ENCODE data around the gene ARL5C.
"Not testable (repeated sequence)": the region's sequence is repeated elsewhere in the genome, so short reads cannot be mapped to it uniquely, and the experiment has no call there.

ARL5C gene

DNA sequence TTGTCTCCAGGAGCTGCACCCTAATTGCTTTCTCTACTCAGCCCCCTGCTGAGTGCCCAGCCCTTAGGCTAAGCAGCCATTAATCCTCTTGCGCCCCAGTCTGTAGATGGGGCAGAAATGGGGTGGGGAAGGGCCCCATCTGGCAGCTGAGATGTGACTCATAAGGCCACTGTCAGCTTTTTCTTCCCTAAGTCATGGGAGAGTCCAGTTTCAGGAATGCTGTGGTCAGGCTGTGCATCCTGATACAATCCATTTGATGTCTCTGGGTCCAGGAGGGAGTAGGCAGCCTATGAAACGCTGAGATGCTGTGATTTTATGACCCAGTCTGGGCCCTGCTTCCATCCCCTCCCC lies 26.8 kb downstream of the ARL5C start:
- DNase-seq: no peak

DNA sequence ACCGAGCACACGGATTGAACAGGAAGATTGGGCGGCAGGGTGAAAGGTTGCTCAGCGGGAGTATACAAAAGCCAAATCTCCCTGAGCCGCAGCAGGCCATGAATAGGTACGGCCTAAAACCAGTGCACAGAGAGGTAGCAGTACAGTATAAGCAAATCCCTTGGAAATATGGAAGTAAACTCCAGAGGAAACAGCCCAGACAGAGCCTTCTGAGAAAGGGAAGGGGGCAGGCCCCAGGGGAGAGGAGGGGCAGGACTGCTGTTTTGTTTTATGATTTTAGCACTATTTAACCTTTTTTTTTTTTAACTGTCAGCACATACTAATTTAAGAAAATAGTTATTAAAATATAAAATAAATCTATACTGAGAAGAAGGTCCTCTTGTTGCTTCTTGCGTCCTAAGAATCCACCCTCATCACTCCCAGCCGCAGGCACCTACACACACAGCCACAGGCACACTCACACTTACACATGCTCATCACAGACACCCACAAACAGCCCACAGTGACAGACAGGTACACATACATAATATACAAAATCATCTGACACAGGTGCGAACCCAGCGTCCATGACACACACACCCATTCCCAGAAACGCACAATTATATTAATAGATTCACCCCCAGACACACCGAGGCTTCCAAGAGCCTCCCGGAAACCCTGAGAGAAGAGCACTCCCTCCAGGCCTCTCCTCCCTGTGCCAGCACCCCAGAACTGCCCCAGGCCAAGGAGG lies 27.4 kb downstream of the ARL5C start:
- DNase-seq: no peak

- no peak for DNase-seq
Measured at GRCh38 chr17:39134878-39135277, 31.1 kb downstream of the ARL5C start.

DNA sequence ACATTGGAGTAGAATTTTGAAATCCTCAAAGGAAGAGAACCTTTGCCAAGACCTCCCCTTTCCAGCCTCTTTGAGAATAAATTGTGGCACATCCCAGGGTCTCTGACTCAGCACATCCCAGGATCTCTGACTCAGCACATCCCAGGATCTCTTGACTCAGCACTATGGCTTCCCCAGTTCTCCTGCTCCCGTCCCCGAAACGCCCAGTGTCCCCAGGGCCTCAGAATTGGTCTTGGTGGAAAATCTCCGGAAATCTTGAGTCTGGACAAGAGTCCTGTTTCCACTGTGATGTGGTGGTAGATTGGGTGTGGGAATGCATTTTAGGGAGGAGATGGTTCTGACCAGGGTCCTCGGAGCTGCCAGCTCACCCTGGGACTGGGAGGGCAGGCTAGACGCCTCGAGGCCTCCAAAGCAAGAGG lies 33.8 kb downstream of the ARL5C start:
- DNase-seq: no peak

DNA sequence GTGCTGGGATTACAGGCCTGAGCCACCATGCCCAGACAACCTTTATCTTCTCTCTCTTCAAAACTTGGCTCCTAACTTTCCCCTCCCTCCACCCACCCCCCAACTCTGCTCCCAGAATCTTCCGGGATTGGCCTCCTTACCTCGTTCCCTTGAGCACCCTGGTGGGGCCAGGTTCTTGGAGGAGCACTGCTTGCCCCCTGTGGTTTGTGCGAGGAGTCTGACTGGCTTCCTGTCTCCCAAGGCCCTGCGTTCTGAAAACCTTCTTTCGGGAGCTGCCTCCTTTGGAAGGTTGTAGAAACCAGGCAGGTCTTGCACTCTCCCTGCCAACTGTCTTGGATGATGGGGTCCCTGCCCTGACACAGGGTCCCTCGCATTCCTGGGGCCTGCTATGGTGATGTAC lies 34.3 kb downstream of the ARL5C start:
- DNase-seq: no peak

DNA sequence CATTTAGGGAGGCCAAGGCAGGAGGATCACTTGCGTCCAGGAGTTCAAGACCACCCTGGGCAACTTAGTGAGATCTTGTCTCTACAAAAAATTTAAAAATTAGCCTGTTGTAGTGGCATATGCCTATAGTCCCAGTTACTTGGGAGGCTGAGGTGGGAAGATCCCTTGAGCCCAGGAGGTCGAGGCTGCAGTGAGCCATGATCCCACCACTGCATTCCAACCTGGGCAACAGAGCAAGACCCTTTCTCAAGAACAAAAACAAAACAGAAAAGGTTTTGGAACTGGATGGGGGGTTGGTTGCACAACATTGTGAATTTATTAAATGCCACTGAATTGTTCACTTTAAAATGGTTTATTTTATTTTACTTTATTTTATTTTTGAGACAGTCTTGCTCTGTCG lies 35.8 kb downstream of the ARL5C start:
- DNase-seq: no peak

- DNase-seq: not testable (repeated sequence)
Measured at GRCh38 chr17:39129544-39129943, 36.4 kb downstream of the ARL5C start.

- DNase-seq: no peak
Measured at GRCh38 chr17:39126436-39126835, 39.5 kb downstream of the ARL5C start.

- no peak for DNase-seq
Measured at GRCh38 chr17:39125143-39125875, 40.7 kb downstream of the ARL5C start.

DNA sequence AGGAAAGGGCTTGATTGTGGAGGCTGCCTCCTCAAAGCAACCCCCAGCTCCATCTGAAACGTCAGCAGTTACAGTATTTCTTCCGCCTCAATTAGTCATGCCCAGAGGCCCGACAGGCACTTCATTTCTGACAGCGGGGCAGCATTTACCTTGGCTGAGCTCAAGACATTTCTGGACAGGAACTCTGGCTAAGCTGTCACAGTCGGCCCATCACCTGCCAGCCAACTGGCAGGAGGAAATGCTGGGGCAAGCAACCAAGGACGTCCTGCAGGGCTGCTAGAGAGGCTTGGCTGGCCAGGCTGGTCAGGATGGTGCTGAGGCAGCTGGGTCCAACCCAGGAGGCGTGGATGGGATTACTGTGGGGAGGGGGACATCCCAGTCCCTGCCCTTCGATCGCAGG lies 42.3 kb downstream of the ARL5C start:
- no peak for DNase-seq

DNA sequence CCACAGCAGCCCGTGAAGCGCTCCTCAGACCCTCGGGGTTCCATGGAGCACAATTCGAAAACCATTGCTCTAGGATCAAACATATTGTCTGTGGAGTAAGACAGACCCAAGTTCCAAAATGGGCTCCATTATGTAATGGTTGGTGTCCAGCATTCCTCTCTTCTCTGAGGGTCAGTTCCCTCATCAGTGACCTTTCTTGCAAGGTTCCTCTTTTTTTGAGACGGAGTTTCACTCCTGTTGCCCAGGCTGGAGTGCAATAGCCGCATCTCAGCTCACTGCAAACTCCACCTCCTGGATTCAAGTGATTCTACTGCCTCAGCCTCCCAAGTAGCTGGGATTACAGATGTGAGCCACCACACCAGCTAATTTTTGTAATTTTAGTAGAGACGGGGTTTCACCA lies 43.0 kb downstream of the ARL5C start:
- DNase-seq: no peak

GRCh38 chr17:39121919-39122318 lies 44.0 kb downstream of the ARL5C start:
- DNase-seq: not testable (repeated sequence)

GRCh38 chr17:39118674-39119419 lies 47.1 kb downstream of the ARL5C start:
- DNase-seq: peak; percentile 7 to 40

DNA sequence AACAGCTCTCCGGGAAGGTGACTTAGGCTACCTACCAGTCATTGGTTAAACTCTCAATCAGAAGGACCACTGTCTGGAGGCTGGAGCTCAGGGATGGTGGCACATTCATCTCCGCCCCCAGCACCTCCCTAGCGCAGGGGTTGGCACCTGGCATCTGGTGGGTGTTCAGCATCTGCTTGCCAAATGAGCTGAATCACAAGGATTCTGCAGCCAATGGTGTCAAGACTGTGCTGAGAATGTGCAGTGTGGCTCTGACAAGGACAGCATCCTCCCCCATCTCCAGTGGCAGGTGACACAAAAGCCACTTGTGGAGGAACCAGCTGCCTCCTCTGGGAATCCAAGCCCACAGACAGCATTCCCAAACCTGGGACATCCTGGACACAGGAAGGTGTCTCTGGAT lies 49.7 kb downstream of the ARL5C start:
- DNase-seq: no peak

DNA sequence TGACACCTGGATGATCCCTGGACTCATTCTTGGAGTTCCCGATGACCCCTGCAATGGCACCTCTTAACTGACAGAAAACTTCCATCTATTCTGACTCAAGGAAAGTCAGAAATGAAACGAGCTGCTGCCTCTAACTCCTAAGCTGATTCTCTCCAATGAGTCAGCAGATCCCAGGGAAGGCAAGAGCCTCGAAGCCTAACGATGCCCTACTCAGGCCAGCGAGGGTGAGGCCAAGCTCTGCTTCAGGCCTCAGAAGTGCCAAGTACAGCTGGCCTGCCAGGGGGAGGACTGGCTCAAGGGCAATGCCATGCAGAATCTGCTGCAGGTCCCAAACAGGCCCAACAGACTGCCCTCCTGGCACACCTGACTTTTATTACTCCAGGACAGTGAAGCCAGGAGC lies 50.8 kb downstream of the ARL5C start:
- DNase-seq: no peak

DNA sequence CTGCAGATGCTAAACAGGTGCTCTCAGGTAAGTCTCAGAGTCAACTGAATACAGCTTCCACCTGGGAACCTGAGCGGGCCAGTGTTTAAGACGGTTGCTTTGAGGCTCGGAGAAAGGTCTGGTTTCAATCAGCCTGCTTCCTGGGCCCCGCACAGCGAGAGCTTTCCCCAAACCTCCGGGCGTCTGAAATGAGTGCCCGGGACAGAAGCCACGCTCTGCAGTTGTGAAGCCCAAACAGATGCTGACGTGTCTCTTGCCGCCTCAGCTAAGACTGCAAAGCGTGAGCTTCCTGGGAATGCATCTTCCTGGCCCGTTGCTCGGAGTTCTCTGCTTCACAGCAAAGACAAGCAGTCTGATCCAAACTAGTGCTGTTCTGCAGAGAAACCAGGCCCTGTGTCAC lies 51.2 kb downstream of the ARL5C start:
- DNase-seq: no peak

- DNase-seq: no peak
Measured at GRCh38 chr17:39113871-39114270, 52.1 kb downstream of the ARL5C start.

- DNase-seq: no peak
Measured at GRCh38 chr17:39110435-39111136, 55.4 kb downstream of the ARL5C start.

- no peak for DNase-seq
Measured at GRCh38 chr17:39108461-39109375, 57.2 kb downstream of the ARL5C start.

DNA sequence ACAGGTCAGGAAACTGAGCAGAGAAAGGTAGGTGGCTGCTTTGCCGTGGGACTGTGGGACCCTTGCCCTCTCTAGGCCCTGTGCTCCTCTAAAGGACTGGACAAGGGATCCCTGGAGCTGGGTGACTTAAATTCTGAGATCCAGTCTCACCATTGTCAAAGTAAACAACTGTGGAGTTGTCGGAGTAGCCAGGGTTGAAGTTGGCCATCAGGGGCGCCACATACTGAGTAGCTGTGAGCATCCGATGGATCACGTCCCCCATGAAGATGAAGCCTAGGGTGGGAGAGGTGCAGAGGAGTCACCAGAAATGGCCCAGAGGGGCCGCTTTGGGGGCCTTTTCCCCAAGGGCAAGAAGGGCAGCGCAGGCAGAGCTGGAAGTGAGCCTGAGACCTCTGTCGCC lies 58.0 kb downstream of the ARL5C start:
- DNase-seq: no peak

DNA sequence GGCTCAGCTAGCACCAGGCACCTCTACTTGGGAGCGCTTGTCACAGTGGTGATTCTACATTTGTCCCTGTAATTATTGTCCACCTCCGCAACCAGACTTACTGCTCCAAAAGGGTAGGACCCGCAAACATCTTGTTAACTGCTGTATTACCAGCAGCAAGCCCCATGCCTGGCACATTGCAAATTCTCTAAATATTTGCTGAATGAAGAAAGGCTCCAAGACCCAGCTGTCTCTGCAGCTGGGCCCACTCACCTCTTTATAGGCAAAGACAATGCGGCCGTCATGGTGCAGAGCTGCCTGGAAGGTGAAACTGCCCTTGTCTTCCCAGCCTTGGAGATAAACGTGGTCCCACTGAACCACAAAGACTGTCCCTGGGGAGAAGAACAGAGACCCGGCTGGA lies 58.8 kb downstream of the ARL5C start:
- DNase-seq: no peak
